Activated CD4-positive, alpha-beta T cell treated with anti-CD3 and anti-CD28 coated beads, Interleukin-2, amount 10 ng/mL, durations not matched to agents 24 days and 14 days (primary cell): ENCODE data around the gene ATP6V0B. TPM values are rescaled to one million over a fixed set of nuclear protein-coding genes. Genes with fewer than 3 reads are reported as not detected.

Experiments
- DNase-seq: peaks from one replicate; pipeline ENCODE4 v3.0.0; 2022
- H3K27ac Mint-ChIP-seq: one replicate; pipeline ENCODE4 v1.8.0; 2022; ENCODE audit warnings: mild to moderate bottlenecking, mixed read lengths
- H3K27me3 Mint-ChIP-seq: one replicate; pipeline ENCODE4 v1.8.0; 2022; ENCODE audit warnings: mixed read lengths
- H3K36me3 Mint-ChIP-seq: one replicate; pipeline ENCODE4 v1.8.0; 2022; ENCODE audit warnings: low read depth, mild to moderate bottlenecking, mixed read lengths
- H3K4me1 Mint-ChIP-seq: one replicate; pipeline ENCODE4 v1.8.0; 2021; ENCODE audit warnings: mixed read lengths
- H3K4me3 Mint-ChIP-seq: one replicate; pipeline ENCODE4 v1.8.0; 2022; ENCODE audit warnings: mild to moderate bottlenecking, moderate library complexity, mixed read lengths
- H3K9me3 Mint-ChIP-seq: one replicate; pipeline ENCODE4 v1.8.0; 2021; ENCODE audit warnings: mixed read lengths
- intact Hi-C: fragments of 100-400 bp; cut with micrococcal nuclease; formaldehyde crosslinking; loops from one replicate; pipeline ENCODE4 v1.15.1; 2023
- total RNA-seq: library from RNA; stranded (reverse); gene quantifications from 2 replicates; pipeline ENCODE4 v1.2.3, GENCODE V29; 2022

Gene ATP6V0B
- total RNA-seq, 1 donor from 2014 or later = 182 TPM

DNA sequence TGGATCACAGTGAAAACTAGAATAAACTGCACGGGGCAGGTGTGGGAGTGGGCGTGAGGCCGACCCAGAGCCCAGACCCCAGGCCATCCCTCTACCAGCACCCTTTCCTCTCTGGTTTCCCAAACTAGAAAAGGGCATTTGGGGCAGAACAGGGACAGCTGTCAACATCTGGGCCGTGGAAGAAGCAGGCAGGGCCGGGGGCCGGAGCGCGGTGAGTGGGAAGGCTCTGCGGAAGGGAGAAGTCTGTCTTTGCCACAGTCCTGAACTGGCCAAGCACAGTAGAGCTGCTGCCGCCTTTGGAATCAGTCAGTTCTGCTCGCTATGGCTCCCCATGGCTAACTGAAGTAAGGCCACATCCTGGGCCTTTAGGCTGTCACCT is 23.2 kb downstream of the ATP6V0B start:
- Mint-ChIP-seq H3K4me3 (no peak overlapping the region), H3K27ac (no peak overlapping the region), H3K4me1 (peaks cover 2% of the 10 kb centered on the region), H3K9me3 (no peaks in the 10 kb centered on the region), H3K36me3 (no peaks in the 10 kb centered on the region), H3K27me3 (no peaks in the 10 kb centered on the region)
- DNase-seq = no peak
- intact Hi-C loops = no loop called here

- Mint-ChIP-seq H3K4me1 (peaks cover 2% of the 10 kb centered on the region), H3K36me3 (no peaks in the 10 kb centered on the region), H3K27me3 (no peaks in the 10 kb centered on the region), H3K9me3 (no peaks in the 10 kb centered on the region), H3K4me3 (no peak overlapping the region), H3K27ac (no peak overlapping the region)
- DNase-seq = no peak
- intact Hi-C loops = no loop called here
These were observed 24.7 kb downstream of the ATP6V0B start for GRCh38 chr1:43999455-43999854.

GRCh38 chr1:44000122-44000665 is 25.4 kb downstream of the ATP6V0B start:
- H3K27ac Mint-ChIP-seq = no peak overlapping the region
- intact Hi-C loops = loop anchor here (10.0 kb wide), 1 partner anchor 215 kb away; the partner anchor contains the start of gene DMAP1
- no peaks in the 10 kb centered on the region for H3K9me3 Mint-ChIP-seq
- no peak overlapping the region for H3K4me3 Mint-ChIP-seq
- H3K27me3 Mint-ChIP-seq = no peaks in the 10 kb centered on the region
- no peaks in the 10 kb centered on the region for H3K36me3 Mint-ChIP-seq
- no peak for DNase-seq
- H3K4me1 Mint-ChIP-seq = peaks cover 2% of the 10 kb centered on the region

DNA sequence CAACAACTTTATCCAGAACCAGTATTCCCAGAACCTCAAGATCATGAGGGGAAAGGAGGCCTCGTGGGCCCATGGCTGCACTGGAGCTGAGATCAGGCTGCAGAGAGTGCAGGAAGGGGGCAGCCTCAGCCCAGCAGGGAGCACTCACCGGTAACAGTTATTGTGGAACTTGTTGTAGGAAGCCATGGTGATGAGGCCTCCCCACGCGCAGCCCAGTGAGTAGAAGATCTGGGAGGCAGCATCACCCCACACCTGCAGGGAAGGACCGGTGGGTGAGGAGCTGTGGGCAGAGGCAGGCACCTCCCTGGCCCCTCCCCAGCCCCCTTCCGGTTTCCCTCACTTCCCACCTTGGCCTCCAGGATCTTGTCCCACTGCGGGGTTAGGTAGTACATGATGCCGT is 27.4 kb downstream of the ATP6V0B start:
- no peaks in the 10 kb centered on the region for H3K27me3 Mint-ChIP-seq
- no peak overlapping the region for H3K27ac Mint-ChIP-seq
- intact Hi-C loops = loop anchor here (10.0 kb wide), 1 partner anchor 213 kb away; the partner anchor contains the start of gene DMAP1
- H3K4me3 Mint-ChIP-seq = no peak overlapping the region
- no peak for DNase-seq
- H3K9me3 Mint-ChIP-seq = no peaks in the 10 kb centered on the region
- no peaks in the 10 kb centered on the region for H3K36me3 Mint-ChIP-seq
- peaks cover 2% of the 10 kb centered on the region for H3K4me1 Mint-ChIP-seq

- no peak for DNase-seq
- no peak overlapping the region for H3K4me3 Mint-ChIP-seq
- H3K36me3 Mint-ChIP-seq = no peaks in the 10 kb centered on the region
- intact Hi-C loops = loop anchor here (10.0 kb wide), 1 partner anchor 212 kb away; the partner anchor contains the start of gene DMAP1
- H3K4me1 Mint-ChIP-seq = peaks cover 2% of the 10 kb centered on the region
- H3K9me3 Mint-ChIP-seq = no peaks in the 10 kb centered on the region
- H3K27ac Mint-ChIP-seq = no peak overlapping the region
- H3K27me3 Mint-ChIP-seq = no peaks in the 10 kb centered on the region
These were observed 27.9 kb downstream of the ATP6V0B start for GRCh38 chr1:44002606-44003157.

- intact Hi-C loops = loop anchor here (10.0 kb wide), 1 partner anchor 207 kb away; the partner anchor contains the start of gene DMAP1
- Mint-ChIP-seq H3K4me1 (peaks cover 1% of the 10 kb centered on the region), H3K27me3 (no peaks in the 10 kb centered on the region), H3K9me3 (no peaks in the 10 kb centered on the region), H3K36me3 (no peaks in the 10 kb centered on the region), H3K4me3 (no peak overlapping the region), H3K27ac (no peak overlapping the region)
- no peak for DNase-seq
These were observed 33.5 kb downstream of the ATP6V0B start for GRCh38 chr1:44008259-44008658.

- no peak for DNase-seq
- Mint-ChIP-seq H3K27ac (no peak overlapping the region), H3K4me1 (peaks cover 1% of the 10 kb centered on the region), H3K9me3 (no peaks in the 10 kb centered on the region), H3K4me3 (no peak overlapping the region), H3K36me3 (no peaks in the 10 kb centered on the region), H3K27me3 (no peaks in the 10 kb centered on the region)
- intact Hi-C loops = no loop called here
These were observed 36.2 kb downstream of the ATP6V0B start for GRCh38 chr1:44010935-44011471.

GRCh38 chr1:44012404-44012803 is 37.6 kb downstream of the ATP6V0B start:
- Mint-ChIP-seq H3K9me3 (no peaks in the 10 kb centered on the region), H3K4me3 (no peak overlapping the region), H3K27ac (no peak overlapping the region), H3K27me3 (no peaks in the 10 kb centered on the region), H3K4me1 (peaks cover 1% of the 10 kb centered on the region), H3K36me3 (no peaks in the 10 kb centered on the region)
- intact Hi-C loops = no loop called here
- no peak for DNase-seq

DNA sequence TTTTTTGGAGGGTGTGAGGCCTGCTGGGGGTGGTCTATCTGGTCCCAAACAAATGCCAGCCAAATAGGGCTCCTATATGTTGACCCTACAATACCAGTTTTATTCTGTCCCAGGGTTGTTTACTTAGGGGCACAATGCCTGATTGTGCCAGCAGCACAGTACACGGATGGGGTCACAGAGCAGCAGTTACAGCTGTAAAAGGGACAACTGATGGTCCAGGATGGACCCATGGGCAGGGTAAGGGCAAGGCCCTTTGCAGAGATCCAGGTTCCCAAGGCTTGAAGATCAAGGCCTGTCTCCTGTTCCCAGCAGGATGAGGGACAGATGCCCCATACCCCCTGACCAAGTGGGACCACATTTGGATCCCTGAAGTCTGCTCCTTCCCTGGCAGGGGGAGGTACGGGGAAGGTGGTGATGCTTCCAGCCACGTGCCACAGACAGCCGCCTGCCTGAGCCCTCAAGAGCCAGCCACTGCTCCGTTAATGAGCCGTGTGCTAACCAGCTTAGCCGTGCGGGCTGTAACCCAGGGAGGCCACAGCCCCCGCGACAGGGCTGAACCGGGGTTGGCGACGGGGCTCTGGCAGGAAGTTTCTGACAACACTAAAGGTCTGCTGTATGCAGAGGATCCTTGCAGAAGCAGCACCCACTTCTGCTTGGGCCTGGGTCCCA is 38.3 kb downstream of the ATP6V0B start:
- intact Hi-C loops = no loop called here
- H3K9me3 Mint-ChIP-seq = no peaks in the 10 kb centered on the region
- no peaks in the 10 kb centered on the region for H3K27me3 Mint-ChIP-seq
- peaks cover 1% of the 10 kb centered on the region for H3K4me1 Mint-ChIP-seq
- DNase-seq = no peak
- no peak overlapping the region for H3K4me3 Mint-ChIP-seq
- no peak overlapping the region for H3K27ac Mint-ChIP-seq
- no peaks in the 10 kb centered on the region for H3K36me3 Mint-ChIP-seq

DNA sequence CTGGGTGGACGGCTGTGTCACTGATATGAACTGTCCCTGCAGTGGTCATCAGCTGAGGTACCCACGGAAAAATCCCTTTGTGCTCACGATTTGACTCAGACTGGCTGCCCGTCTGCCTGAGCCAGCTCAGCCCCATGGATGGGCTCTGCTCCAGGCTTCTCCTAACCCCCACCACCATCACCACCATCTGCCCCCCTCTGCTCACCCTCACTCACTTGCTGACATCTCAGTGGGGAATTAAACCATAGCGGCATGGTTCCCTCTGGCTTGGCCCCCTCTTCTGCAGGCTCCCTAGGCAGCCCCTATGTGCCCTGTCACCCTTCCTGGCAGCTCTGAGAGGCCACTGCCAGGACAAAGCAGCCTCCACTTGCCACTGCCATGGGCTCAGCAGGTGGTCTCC is 39.2 kb downstream of the ATP6V0B start:
- H3K9me3 Mint-ChIP-seq = no peaks in the 10 kb centered on the region
- no peaks in the 10 kb centered on the region for H3K36me3 Mint-ChIP-seq
- no peak overlapping the region for H3K27ac Mint-ChIP-seq
- H3K4me1 Mint-ChIP-seq = peaks cover 1% of the 10 kb centered on the region
- no peak for DNase-seq
- H3K27me3 Mint-ChIP-seq = no peaks in the 10 kb centered on the region
- intact Hi-C loops = no loop called here
- no peak overlapping the region for H3K4me3 Mint-ChIP-seq

DNA sequence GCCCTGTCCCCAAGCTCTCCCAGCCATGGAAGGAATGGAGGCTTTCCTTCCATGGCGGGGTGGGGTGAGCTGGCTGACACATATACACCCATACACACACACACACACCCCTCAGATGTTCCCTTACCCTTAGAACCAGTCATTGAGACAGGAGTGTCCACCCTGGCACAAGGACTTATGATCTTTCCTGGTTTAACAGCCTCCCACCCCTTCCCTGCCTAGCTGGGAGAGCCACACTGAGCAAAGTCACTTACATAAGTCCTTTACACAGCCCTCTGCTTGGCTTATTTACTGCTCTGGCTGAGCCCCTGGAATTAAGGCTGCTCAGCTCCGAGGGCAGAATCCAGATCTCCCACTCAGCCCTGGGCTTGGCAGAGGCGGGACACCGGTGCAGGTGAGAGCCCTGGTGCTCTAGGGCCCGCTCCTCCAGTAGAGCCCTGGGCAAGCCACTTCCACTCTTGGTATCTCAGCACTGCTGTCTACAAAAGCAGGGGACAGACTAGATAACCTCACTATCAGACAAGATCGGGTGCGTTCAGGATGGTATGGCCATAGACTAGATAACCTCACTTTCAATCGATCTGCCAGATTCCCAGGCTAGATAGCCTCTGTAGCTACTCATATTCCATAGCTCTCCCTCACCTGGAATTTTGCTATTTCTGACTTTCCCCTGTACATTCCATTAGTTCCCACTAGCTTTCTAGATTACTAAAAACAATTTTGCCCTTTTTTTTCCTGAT is 39.8 kb downstream of the ATP6V0B start:
- Mint-ChIP-seq H3K27ac (no peak overlapping the region), H3K4me1 (peaks cover 1% of the 10 kb centered on the region), H3K9me3 (no peaks in the 10 kb centered on the region), H3K4me3 (no peak overlapping the region), H3K27me3 (no peaks in the 10 kb centered on the region), H3K36me3 (no peaks in the 10 kb centered on the region)
- DNase-seq = no peak
- intact Hi-C loops = no loop called here

DNA sequence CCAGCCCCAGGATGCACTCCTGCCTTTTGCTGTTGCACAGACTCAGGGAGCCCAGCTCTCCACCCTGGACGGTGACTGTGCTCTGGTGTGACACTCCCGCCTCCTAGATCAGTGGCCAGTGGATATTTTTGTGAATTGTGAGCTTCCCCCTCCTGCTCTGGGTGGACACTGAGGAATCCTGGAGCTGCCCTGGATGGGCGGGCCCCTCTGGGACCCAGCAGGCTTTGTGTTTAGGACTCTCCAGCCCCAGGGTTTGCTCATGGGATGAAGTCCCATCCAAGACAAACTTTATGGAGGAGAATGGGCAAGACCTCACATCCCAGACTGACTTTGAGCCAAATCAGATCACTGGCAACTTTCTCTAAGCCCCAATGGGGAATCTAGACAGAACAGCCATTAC is 40.4 kb downstream of the ATP6V0B start:
- no peak overlapping the region for H3K27ac Mint-ChIP-seq
- intact Hi-C loops = no loop called here
- H3K36me3 Mint-ChIP-seq = no peaks in the 10 kb centered on the region

GRCh38 chr1:44016041-44016889 is 41.5 kb downstream of the ATP6V0B start:
- no peaks in the 10 kb centered on the region for H3K27me3 Mint-ChIP-seq
- no peak overlapping the region for H3K4me3 Mint-ChIP-seq
- H3K9me3 Mint-ChIP-seq = no peaks in the 10 kb centered on the region
- DNase-seq = no peak
- H3K27ac Mint-ChIP-seq = no peak overlapping the region
- intact Hi-C loops = no loop called here
- peaks cover 1% of the 10 kb centered on the region for H3K4me1 Mint-ChIP-seq
- H3K36me3 Mint-ChIP-seq = no peaks in the 10 kb centered on the region

More for the DNA sequence above, 40.4 kb downstream of the ATP6V0B start:
- no peak for DNase-seq
- H3K9me3 Mint-ChIP-seq = no peaks in the 10 kb centered on the region
- peaks cover 1% of the 10 kb centered on the region for H3K4me1 Mint-ChIP-seq
- H3K4me3 Mint-ChIP-seq = no peak overlapping the region
- H3K27me3 Mint-ChIP-seq = no peaks in the 10 kb centered on the region
